Tongue (tissue), 2 donors: Measurements from ENCODE around the gene CAPZA1. TPM values are rescaled to one million over a fixed set of nuclear protein-coding genes. Genes with fewer than 3 reads are reported as not detected.
"Not testable (repeated sequence)": the region's sequence is repeated elsewhere in the genome, so short reads cannot be mapped to it uniquely, and the experiment has no call there.

Experiments used
- DNase-seq: peaks from one replicate; pipeline ENCODE4 v3.0.0-alpha.2; 2015
- total RNA-seq: library from RNA; depleted of rRNA; stranded (reverse); fragments of >200 nt; gene quantifications from one replicate; pipeline ENCODE4 v1.2.3, GENCODE V29; 2014

CAPZA1 gene
- total RNA-seq: 112 TPM

- peak; percentile 97 for DNase-seq
Measured at GRCh38 chr1:112619518-112620376, at the start of gene CAPZA1. CAPZA1 (plus strand) TSS chr1:112619832; CDS start chr1:112619845, 13 bp downstream.

- DNase-seq: no peak
Measured at GRCh38 chr1:112575154-112575804, 44.4 kb upstream of the CAPZA1 start.

GRCh38 chr1:112576240-112576639 lies 43.4 kb upstream of the CAPZA1 start:
- DNase-seq: no peak

- no peak for DNase-seq
Measured at GRCh38 chr1:112579801-112580510, 39.7 kb upstream of the CAPZA1 start.

GRCh38 chr1:112581586-112582192 lies 37.9 kb upstream of the CAPZA1 start:
- no peak for DNase-seq

- no peak for DNase-seq
Measured at GRCh38 chr1:112583366-112583765, 36.3 kb upstream of the CAPZA1 start.

GRCh38 chr1:112589766-112590165 lies 29.9 kb upstream of the CAPZA1 start:
- no peak for DNase-seq

- DNase-seq: no peak
Measured at GRCh38 chr1:112594208-112594876, 25.3 kb upstream of the CAPZA1 start.

GRCh38 chr1:112599477-112599876 lies 20.2 kb upstream of the CAPZA1 start:
- DNase-seq: no peak

- no peak for DNase-seq
Measured at GRCh38 chr1:112603012-112603411, 16.6 kb upstream of the CAPZA1 start.

GRCh38 chr1:112603541-112603940 lies 16.1 kb upstream of the CAPZA1 start:
- no peak for DNase-seq

GRCh38 chr1:112605633-112606327 lies 13.9 kb upstream of the CAPZA1 start:
- no peak for DNase-seq

- peak; percentile 13 for DNase-seq
Measured at GRCh38 chr1:112614460-112615065, 5.1 kb upstream of the CAPZA1 start.

GRCh38 chr1:112618114-112618720 lies 1.4 kb upstream of the CAPZA1 start:
- peak; percentile 61 for DNase-seq

GRCh38 chr1:112618721-112619517 lies 713 bp upstream of the CAPZA1 start, which contains the start of gene ST7L:
ST7L (minus strand) TSS chr1:112619141; CDS start chr1:112619113, 28 bp downstream.
- peak; percentile 90 for DNase-seq

- DNase-seq: no peak
Measured at GRCh38 chr1:112620377-112620695, 704 bp downstream of the CAPZA1 start.

- not testable (repeated sequence) for DNase-seq
Measured at GRCh38 chr1:112624493-112624892, 4.9 kb downstream of the CAPZA1 start.

GRCh38 chr1:112625696-112626095 lies 6.1 kb downstream of the CAPZA1 start:
- DNase-seq: no peak

GRCh38 chr1:112626193-112626592 lies 6.6 kb downstream of the CAPZA1 start:
- no peak for DNase-seq

- DNase-seq: no peak
Measured at GRCh38 chr1:112626887-112627286, 7.3 kb downstream of the CAPZA1 start.
